ENCODE results near the gene MAX. TPM values are rescaled to one million over a fixed set of nuclear protein-coding genes. Genes with fewer than 3 reads are reported as not detected.

Gene MAX
- total RNA-seq, 1 donor from 2014 or later: 92.1 TPM

- intact Hi-C loops (cut with DNase I): no loop called here
- ATAC-seq: no peak
- no peak for DNase-seq (ENCODE audit: missing footprints)
Observed at GRCh38 chr14:65079768-65080167, 22.5 kb downstream of the MAX start.

- intact Hi-C loops (cut with DNase I): no loop called here
- DNase-seq (ENCODE audit: missing footprints): no peak
- ATAC-seq: peak; percentile 6
Observed at GRCh38 chr14:65079201-65079600, 23.1 kb downstream of the MAX start.

- intact Hi-C loops (cut with DNase I): no loop called here
- ATAC-seq (no peak), DNase-seq (ENCODE audit: missing footprints) (no peak)
Observed at GRCh38 chr14:65077318-65077717, 25.0 kb downstream of the MAX start.

- intact Hi-C loops (cut with DNase I): no loop called here
- ATAC-seq: no peak
- DNase-seq (ENCODE audit: missing footprints): no peak
Observed at GRCh38 chr14:65075628-65076325, 26.5 kb downstream of the MAX start.

- no peak for DNase-seq (ENCODE audit: missing footprints)
- intact Hi-C loops (cut with DNase I): loop anchor here (5.0 kb wide), 1 partner anchor 42 kb away; no protein-coding TSS in a partner anchor
- peak; percentile 22 for ATAC-seq
Observed at GRCh38 chr14:65074449-65075150, 27.7 kb downstream of the MAX start.

- peak; percentile 17 for ATAC-seq
Observed at GRCh38 chr14:65073605-65074201, 28.6 kb downstream of the MAX start.

GRCh38 chr14:65072937-65073336, 29.4 kb downstream of the MAX start:
- ATAC-seq: peak; percentile 20

More at GRCh38 chr14:65073605-65074201, 28.6 kb downstream of the MAX start:
- intact Hi-C loops (cut with DNase I): loop anchor here (5.0 kb wide), 1 partner anchor 41 kb away; no protein-coding TSS in a partner anchor
- no peak for DNase-seq (ENCODE audit: missing footprints)

GRCh38 chr14:65072256-65072655, 30.1 kb downstream of the MAX start:
- intact Hi-C loops (cut with DNase I): loop anchor here (5.0 kb wide), 1 partner anchor 40 kb away; no protein-coding TSS in a partner anchor
- ATAC-seq: no peak

More at GRCh38 chr14:65072937-65073336, 29.4 kb downstream of the MAX start:
- intact Hi-C loops (cut with DNase I): loop anchor here (5.0 kb wide), 1 partner anchor 41 kb away; no protein-coding TSS in a partner anchor
- DNase-seq (ENCODE audit: missing footprints): no peak

GRCh38 chr14:65071544-65071943, 30.8 kb downstream of the MAX start:
- DNase-seq (ENCODE audit: missing footprints) (no peak), ATAC-seq (peak; percentile 30)
- intact Hi-C loops (cut with DNase I): loop anchor here (5.0 kb wide), 1 partner anchor 39 kb away; no protein-coding TSS in a partner anchor

More at GRCh38 chr14:65072256-65072655, 30.1 kb downstream of the MAX start:
- no peak for DNase-seq (ENCODE audit: missing footprints)

- DNase-seq (ENCODE audit: missing footprints): no peak
Observed at GRCh38 chr14:65070471-65070976, 31.8 kb downstream of the MAX start.

GRCh38 chr14:65069874-65070413, 32.4 kb downstream of the MAX start:
- intact Hi-C loops (cut with DNase I): loop anchor here (5.0 kb wide), 1 partner anchor 38 kb away; no protein-coding TSS in a partner anchor
- no peak for DNase-seq (ENCODE audit: missing footprints)
- no peak for ATAC-seq

More at GRCh38 chr14:65070471-65070976, 31.8 kb downstream of the MAX start:
- intact Hi-C loops (cut with DNase I): loop anchor here (5.0 kb wide), 1 partner anchor 38 kb away; no protein-coding TSS in a partner anchor
- ATAC-seq: peak; percentile 11

GRCh38 chr14:65065719-65066118, 36.6 kb downstream of the MAX start:
- ATAC-seq: no peak
- no peak for DNase-seq (ENCODE audit: missing footprints)
- intact Hi-C loops (cut with DNase I): no loop called here

- intact Hi-C loops (cut with DNase I): no loop called here
- no peak for DNase-seq (ENCODE audit: missing footprints)
- peak; percentile 36 for ATAC-seq
Observed at GRCh38 chr14:65062096-65063075, 39.9 kb downstream of the MAX start.

GRCh38 chr14:65057695-65058094, 44.6 kb downstream of the MAX start:
- DNase-seq (ENCODE audit: missing footprints): no peak
- intact Hi-C loops (cut with DNase I): no loop called here
- ATAC-seq: no peak

GRCh38 chr14:65054471-65055085, 47.7 kb downstream of the MAX start:
- intact Hi-C loops (cut with DNase I): no loop called here
- DNase-seq (ENCODE audit: missing footprints) (peak; percentile 76), ATAC-seq (peak; percentile 48)

GRCh38 chr14:65053466-65053865, 48.9 kb downstream of the MAX start:
- no peak for DNase-seq (ENCODE audit: missing footprints)
- no peak for ATAC-seq
- intact Hi-C loops (cut with DNase I): no loop called here

GRCh38 chr14:65052832-65053231, 49.5 kb downstream of the MAX start:
- intact Hi-C loops (cut with DNase I): no loop called here
- ATAC-seq: no peak
- no peak for DNase-seq (ENCODE audit: missing footprints)

Measured in Right ventricle myocardium inferior (tissue), 1 donor.